GM18873 (cell line): ENCODE results near the gene DIRAS1.

Source experiments
- ATAC-seq: cut with Tn5 transposase; IDR thresholded peaks from one replicate; pipeline ENCODE4 v1.9.1; 2021; ENCODE audit warnings: mild to moderate bottlenecking, moderate library complexity, moderate number of reproducible peaks; ENCODE audit not compliant: unreplicated experiment, low FRiP score

DIRAS1 gene

GRCh38 chr19:2720777-2721569 lies at the start of gene DIRAS1:
DIRAS1 (minus strand) TSS chr19:2721372; CDS start chr19:2717806, 3,566 bp downstream.
- ATAC-seq, result no peak

DNA sequence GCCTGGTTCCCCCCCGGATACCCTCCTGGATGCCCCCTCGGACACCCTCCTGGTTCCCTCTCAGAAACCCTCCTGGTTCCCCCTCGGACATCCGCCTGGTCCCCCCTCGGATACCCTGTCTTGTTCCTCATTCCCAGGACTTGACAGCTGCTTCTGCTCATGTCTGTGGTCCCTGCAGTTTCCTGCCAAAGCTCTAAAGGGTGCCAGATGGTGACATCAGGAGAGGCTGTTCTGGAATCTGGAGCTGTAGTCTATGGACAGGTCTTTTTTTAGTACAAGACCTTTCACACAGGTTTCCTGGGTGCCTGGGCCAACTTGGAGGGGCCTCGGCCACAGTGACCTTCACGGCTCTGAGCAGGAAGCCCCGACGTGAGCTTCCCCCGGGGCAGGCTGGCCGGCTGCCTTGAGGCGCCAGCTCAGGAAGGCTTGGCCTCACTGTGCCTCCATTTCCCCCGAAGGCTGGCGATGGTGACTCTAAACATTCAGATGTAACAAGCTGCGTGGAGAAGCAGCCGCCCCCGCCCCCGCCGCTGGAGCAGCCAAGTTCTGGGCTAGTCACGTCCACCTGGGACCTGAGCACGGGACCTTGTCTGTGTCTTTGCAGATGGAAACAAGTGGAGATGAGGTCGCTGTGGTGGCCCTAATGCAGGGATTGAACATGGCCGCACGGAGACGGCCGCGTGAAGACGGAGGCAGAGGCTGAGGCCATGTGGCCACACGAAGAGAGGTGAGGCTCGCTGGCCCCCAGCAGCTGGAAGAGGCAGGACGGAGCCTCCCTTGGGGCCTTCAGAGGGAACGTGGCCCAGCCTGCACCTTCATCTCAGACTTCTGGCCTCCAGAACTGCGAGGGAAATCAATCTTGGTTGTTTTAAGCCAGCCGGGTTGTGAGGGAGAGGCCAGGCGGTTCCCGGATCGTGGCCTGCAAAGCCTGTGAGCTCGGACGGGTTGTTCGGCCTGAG lies 49.2 kb upstream of the DIRAS1 start:
- ATAC-seq, result no peak

- ATAC-seq, result no peak
Observed at GRCh38 chr19:2769218-2769617, 48.0 kb upstream of the DIRAS1 start.

- no peak for ATAC-seq
Observed at GRCh38 chr19:2768365-2769132, 47.4 kb upstream of the DIRAS1 start.

- ATAC-seq, result no peak
Observed at GRCh38 chr19:2767688-2768087, 46.5 kb upstream of the DIRAS1 start.

DNA sequence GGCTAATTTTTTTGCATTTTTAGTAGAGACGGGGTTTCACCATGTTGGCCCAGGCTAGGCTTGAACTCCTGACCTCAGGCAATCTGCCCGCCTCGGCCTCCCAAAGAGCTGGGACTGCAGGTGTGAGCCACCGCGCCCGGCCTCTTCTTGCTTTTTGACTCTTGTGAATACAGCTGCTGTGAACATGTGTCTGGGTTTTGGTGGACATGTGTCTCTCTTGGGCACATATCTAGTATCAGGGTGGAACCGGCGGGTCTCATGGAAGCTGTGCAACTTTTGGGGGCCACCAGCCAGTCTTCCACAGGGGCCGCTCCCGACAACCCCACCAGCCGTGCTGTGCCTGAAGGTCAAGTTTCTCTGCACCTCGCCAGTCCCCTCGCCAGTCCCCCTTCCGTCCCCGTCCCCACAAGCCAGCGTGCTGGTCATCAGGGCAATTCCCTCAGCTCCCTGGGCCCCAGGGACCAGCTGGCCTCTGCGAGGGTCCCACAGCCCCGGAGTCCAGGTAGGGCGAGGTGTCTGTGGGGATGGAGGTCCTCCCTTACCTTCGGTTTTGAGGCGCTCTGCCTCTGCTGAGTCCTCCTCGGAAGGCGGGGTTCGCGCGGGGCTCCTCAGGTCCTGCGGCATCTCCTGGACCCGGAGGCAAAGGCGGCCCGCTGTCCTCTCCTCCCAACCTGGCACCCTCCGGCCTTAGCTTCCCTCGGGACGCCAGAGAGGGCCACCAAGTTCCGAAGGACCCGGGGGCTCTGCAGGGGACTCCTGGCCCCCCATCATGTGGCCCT lies 45.6 kb upstream of the DIRAS1 start:
- ATAC-seq, result no peak

DNA sequence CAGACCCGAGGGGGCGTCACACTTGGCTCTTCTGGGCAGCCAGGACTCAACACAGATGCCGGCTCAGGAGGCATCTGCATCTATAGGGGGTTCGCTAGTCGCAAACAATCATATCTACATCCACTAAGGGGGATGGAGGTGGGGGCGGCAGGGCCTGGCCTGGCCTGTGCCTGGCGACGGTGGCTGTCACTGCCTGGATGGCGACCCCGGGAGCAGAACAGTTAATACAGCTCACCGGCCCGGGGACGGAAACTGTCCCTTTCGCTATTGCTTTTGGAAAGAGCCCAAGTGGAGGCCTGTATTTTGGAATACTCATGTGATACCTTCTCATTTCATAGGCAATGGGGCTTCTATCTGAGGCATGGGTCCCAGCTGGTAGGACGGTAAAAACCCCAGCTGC lies 44.2 kb upstream of the DIRAS1 start:
- no peak for ATAC-seq

GRCh38 chr19:2764945-2765344 lies 43.8 kb upstream of the DIRAS1 start:
- ATAC-seq, result no peak

- ATAC-seq, result no peak
Observed at GRCh38 chr19:2763687-2764086, 42.5 kb upstream of the DIRAS1 start.

DNA sequence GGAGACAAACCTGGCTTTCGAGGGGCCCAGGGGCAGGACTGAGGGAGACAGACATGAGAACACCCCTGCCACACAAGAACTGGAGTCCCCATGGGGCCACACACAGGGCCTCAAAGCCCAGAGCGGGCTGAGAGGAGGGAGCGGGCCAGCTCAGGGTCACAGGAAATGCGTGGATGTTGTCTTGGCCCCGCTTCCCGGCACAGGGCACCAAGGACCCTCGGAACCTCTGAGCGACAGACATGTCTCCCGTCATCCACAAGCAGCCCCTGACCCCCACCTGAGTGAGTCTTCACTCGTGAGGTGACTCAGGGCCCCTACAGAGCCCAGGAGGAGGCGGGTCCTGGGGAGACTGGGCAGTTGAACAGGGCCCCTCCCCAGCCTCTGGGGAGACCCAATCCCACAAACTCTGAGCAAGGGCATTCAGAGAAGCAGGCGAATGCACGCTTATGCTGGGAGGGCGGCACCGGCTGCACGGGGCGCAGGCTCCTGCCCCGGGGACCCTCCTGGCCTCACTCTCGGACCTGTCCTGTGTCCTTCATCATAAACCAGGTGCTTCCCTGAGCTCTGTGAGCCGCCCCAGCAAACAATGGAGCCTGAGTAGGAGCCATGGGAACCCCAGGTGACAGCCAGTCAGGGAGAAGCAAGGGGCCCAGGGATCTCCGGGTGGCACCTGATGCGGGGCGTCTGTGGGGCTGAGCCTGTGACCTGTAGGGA lies 41.8 kb upstream of the DIRAS1 start:
- ATAC-seq, result no peak

DNA sequence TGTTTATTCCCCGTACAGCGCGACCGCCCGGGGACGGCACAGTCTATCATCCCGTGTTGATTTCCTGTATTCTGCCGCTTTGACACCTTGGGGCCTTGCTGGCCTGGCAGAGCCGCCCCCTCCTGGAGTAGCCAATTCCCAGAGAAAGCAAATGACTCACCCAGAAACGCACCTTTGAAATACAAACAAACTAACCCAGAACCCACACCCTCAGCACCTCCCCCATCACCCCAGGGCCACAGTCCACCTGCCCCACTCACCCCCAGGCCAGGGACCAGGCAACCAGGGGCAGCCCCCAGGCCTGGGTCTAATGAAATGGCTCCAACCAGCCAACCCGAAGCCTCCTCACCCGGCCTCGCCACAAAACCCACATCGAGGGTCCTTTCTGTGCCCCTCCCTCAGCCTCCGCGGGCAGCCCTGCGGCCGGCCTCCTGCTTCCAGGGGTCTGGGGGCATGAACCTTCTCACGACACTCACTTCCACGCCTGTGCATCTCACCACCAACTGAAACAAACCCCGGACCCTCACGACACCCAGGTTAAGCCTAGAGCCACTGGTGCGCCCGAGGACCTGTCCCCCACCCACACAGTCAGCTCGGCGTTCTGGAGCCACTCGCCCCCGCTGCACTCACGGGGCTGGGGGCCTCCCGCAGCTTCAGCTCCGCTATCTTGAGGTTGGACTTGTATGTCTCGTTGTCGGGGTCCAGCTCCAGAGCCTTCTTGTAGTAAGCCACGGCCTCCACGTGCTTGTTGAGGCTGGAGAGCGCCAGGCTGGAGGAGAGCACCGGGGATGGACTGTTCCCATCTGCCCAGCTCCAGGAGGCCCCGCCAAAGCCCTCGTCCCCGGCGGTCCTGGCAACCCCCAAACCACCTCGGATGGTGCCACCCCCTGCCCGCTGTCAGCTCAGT lies 41.0 kb upstream of the DIRAS1 start:
- ATAC-seq, result no peak

- no peak for ATAC-seq
Observed at GRCh38 chr19:2761309-2761677, 40.1 kb upstream of the DIRAS1 start.

DNA sequence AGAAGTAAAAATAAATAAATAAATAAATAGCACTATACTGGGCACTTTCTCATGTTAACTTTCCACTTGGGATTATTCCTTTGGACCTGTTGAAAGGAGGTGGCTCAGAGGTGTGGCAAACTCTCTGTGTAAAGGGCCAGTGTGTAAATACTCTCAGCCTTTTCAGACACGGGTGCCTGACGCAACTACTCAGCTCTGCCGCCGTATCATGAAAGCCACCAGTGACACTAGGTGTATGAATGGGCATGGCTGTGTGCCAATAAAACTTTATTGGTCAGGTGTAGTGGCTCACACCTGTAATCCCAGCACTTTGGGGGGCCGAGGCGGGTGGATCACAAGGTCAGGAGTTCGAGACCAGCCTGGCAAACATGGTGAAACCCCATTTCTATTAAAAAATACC lies 38.8 kb upstream of the DIRAS1 start:
- no peak for ATAC-seq

DNA sequence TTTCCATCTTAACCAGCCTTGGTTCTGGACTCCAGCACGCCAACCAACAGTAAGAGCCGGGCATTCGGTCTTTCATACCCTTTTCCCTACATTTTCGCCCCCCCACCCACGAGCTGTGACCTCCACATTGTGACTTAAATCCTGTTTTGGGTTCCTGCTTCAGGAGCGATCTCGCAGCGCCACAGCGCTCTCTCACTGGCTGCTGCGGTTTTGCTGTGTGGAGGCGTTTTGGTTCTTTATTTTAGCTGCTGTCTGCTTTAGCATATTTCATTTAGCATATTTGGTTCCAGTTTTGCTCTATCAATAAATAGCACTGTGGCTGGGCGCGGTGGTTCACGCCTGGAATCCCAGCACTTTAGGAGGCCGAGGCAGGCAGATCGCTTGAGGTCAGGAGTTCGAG lies 38.2 kb upstream of the DIRAS1 start:
- no peak for ATAC-seq

- ATAC-seq, result no peak
Observed at GRCh38 chr19:2758601-2759313, 37.6 kb upstream of the DIRAS1 start.

- no peak for ATAC-seq
Observed at GRCh38 chr19:2756921-2757881, 36.0 kb upstream of the DIRAS1 start.

DNA sequence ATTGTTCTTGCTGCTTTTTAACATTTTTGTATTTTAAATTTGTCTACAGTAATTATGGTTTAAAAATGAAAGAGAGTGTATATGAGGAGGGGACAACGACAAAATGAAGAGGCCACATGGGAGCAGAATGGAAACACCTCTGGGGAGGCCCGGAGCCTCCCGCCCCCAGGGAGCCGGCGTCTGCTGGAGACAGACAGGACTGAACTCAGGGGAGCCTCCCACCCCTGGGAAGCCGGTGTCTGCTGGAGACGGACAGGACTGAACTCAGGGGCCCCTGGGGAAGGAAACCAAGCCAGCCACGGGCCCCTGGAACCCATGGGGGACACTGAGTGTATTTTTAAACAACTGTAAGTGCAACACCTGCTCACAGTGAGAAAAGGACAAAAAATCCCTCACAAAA lies 35.3 kb upstream of the DIRAS1 start:
- no peak for ATAC-seq
